GM12878 (cell line): ENCODE data around the gene GET3. TPM values are rescaled to one million over a fixed set of nuclear protein-coding genes. Genes with fewer than 3 reads are reported as not detected.

Experiments used
- CREM ChIP-seq: IDR thresholded peaks from 2 replicates; pipeline ENCODE4 v1.6.1; 2014; ENCODE audit warnings: antibody characterized with exemption, low read depth
- JUNB ChIP-seq: IDR thresholded peaks from 2 replicates; pipeline ENCODE4 v1.6.1; 2016; ENCODE audit warnings: antibody characterized with exemption, mild to moderate bottlenecking
- NFXL1 ChIP-seq: fragments of 450-650 bp; IDR thresholded peaks from 2 replicates; pipeline ENCODE4 v1.6.1; 2017; ENCODE audit warnings: antibody characterized with exemption, mild to moderate bottlenecking, borderline replicate concordance
- RAD21 ChIP-seq: IDR thresholded peaks from 2 replicates; pipeline ENCODE4 v1.6.1; 2011; ENCODE audit warnings: mild to moderate bottlenecking, low read depth, low read length, moderate library complexity; ENCODE audit not compliant: insufficient read depth
- RUNX3 ChIP-seq: IDR thresholded peaks from 2 replicates; pipeline ENCODE4 v1.6.1; 2012; ENCODE audit warnings: low read length, inconsistent platforms
- SMAD5 ChIP-seq: IDR thresholded peaks from 2 replicates; pipeline ENCODE4 v1.6.1; 2016; ENCODE audit warnings: antibody characterized with exemption, low read depth
- TARDBP ChIP-seq: IDR thresholded peaks from 2 replicates; pipeline ENCODE4 v1.6.1; 2016; ENCODE audit warnings: borderline replicate concordance
- TCF3 ChIP-seq: IDR thresholded peaks from 2 replicates; pipeline ENCODE4 v1.6.1; 2012; ENCODE audit warnings: low read depth, mild to moderate bottlenecking, low read length, borderline replicate concordance; ENCODE audit not compliant: insufficient read depth
- polyA plus RNA-seq, 11 experiments: library from polyadenylated mRNA; depleted of rRNA in 4 of 11; unstranded in 6 of 11; stranded (reverse) in 5 of 11; fragments of >200 nt; fragmentation: Nextera tagmentation in 4 of 11; fragmentation: Illumina TruSeq in 1 of 11; extraction: Ambion mirVana in 4 of 11; extraction: Trizol in 1 of 11; gene quantifications; 1 replicate in 1 of 11; 2 replicates in 10 of 11; pipeline versions ENCODE4 v1.2.1 to v1.2.3, GENCODE V29; 2011 to 2016; ENCODE audit warnings: inconsistent platforms in 2 of 11, missing spikeins in 2 of 11, low read depth in 1 of 11
- total RNA-seq, 4 experiments: library from RNA; depleted of rRNA in 3 of 4; stranded (reverse); fragments of >200 nt in 3 of 4; fragmentation: Illumina TruSeq in 1 of 4; extraction: Trizol in 1 of 4; gene quantifications; 2 replicates each; pipeline versions ENCODE4 v1.2.1 to v1.2.3, GENCODE V29; 2013 to 2021
- TF ChIP-seq, protein P1 (sequence below): IDR thresholded peaks from 2 replicates; pipeline ENCODE4 v1.6.1; 2011; ENCODE audit warnings: mild to moderate bottlenecking, low read depth, low read length, moderate library complexity; ENCODE audit not compliant: insufficient replicate concordance
- TF ChIP-seq, protein P2 (sequence below): IDR thresholded peaks from 2 replicates; pipeline ENCODE4 v1.6.1; 2011; ENCODE audit warnings: borderline replicate concordance, low read depth, mild to moderate bottlenecking, moderate library complexity, low read length; ENCODE audit not compliant: insufficient read depth, poor library complexity, severe bottlenecking
- TF ChIP-seq, protein P3 (sequence below): IDR thresholded peaks from 2 replicates; pipeline ENCODE4 v1.6.1; 2012; ENCODE audit warnings: mild to moderate bottlenecking, low read depth, low read length
- TF ChIP-seq, protein P4 (sequence below): fragments of 450-650 bp; IDR thresholded peaks from 2 replicates; pipeline ENCODE4 v1.6.1; 2017; ENCODE audit warnings: borderline replicate concordance
- TF ChIP-seq, protein P5 (sequence below): fragments of 450-650 bp; IDR thresholded peaks from 2 replicates; pipeline ENCODE4 v1.6.1; 2017; ENCODE audit warnings: mild to moderate bottlenecking, moderate library complexity
- TF ChIP-seq, protein P6 (sequence below): fragments of 450-650 bp; formaldehyde crosslinking; IDR thresholded peaks from 2 replicates; pipeline ENCODE4 v1.4.0; 2020; ENCODE audit warnings: mild to moderate bottlenecking, moderate library complexity

The GET3 gene
- total and polyA plus RNA-seq, 10 of the 15 experiments (the other 5 are each of a cell fraction or from before 2014, with no cell fraction given) = 14.5 to 144 (median 97.2) TPM

DNA sequence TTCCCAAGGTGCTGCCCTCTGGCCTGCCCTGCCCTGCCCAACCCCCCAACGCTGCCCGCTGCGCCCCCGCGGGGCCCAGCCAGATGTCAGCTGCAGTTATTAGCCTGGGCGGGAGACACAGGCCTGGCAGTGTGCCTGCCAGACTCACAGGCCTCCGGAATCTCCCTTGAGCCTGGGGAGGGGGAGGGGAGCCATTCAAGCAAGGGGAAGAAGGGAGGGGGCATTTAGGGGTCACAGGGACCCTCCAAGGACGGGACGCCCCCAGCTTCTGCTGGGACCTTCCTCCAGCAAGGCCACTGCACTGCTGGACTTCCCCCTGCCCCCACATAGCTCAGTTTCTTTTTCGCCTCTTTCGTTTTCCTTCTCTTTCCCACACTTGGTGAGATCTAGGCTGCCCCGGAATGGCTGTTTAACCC, 51.4 kb downstream of the GET3 start (continued):
- TF ChIP-seq, protein P1, sequence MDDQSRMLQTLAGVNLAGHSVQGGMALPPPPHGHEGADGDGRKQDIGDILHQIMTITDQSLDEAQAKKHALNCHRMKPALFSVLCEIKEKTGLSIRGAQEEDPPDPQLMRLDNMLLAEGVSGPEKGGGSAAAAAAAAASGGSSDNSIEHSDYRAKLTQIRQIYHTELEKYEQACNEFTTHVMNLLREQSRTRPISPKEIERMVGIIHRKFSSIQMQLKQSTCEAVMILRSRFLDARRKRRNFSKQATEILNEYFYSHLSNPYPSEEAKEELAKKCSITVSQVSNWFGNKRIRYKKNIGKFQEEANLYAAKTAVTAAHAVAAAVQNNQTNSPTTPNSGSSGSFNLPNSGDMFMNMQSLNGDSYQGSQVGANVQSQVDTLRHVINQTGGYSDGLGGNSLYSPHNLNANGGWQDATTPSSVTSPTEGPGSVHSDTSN = no peak
- TF ChIP-seq, protein P2, sequence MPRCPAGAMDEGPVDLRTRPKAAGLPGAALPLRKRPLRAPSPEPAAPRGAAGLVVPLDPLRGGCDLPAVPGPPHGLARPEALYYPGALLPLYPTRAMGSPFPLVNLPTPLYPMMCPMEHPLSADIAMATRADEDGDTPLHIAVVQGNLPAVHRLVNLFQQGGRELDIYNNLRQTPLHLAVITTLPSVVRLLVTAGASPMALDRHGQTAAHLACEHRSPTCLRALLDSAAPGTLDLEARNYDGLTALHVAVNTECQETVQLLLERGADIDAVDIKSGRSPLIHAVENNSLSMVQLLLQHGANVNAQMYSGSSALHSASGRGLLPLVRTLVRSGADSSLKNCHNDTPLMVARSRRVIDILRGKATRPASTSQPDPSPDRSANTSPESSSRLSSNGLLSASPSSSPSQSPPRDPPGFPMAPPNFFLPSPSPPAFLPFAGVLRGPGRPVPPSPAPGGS = peak; percentile 87
- TF ChIP-seq TARDBP = no peak; the same call in 1 of the 2 replicates
- 0 out of 2 replicates have a peak, but pooled peaks have one; percentile 9 for TF ChIP-seq RAD21
- TF ChIP-seq TCF3 = peak; percentile 88
- TF ChIP-seq CREM = peak; percentile 76; the same call in 1 of the 2 replicates
- TF ChIP-seq, protein P3, sequence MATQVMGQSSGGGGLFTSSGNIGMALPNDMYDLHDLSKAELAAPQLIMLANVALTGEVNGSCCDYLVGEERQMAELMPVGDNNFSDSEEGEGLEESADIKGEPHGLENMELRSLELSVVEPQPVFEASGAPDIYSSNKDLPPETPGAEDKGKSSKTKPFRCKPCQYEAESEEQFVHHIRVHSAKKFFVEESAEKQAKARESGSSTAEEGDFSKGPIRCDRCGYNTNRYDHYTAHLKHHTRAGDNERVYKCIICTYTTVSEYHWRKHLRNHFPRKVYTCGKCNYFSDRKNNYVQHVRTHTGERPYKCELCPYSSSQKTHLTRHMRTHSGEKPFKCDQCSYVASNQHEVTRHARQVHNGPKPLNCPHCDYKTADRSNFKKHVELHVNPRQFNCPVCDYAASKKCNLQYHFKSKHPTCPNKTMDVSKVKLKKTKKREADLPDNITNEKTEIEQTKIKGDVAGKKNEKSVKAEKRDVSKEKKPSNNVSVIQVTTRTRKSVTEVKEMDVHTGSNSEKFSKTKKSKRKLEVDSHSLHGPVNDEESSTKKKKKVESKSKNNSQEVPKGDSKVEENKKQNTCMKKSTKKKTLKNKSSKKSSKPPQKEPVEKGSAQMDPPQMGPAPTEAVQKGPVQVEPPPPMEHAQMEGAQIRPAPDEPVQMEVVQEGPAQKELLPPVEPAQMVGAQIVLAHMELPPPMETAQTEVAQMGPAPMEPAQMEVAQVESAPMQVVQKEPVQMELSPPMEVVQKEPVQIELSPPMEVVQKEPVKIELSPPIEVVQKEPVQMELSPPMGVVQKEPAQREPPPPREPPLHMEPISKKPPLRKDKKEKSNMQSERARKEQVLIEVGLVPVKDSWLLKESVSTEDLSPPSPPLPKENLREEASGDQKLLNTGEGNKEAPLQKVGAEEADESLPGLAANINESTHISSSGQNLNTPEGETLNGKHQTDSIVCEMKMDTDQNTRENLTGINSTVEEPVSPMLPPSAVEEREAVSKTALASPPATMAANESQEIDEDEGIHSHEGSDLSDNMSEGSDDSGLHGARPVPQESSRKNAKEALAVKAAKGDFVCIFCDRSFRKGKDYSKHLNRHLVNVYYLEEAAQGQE = peak; percentile 6; the same call in 1 of the 2 replicates
- TF ChIP-seq, protein P4, sequence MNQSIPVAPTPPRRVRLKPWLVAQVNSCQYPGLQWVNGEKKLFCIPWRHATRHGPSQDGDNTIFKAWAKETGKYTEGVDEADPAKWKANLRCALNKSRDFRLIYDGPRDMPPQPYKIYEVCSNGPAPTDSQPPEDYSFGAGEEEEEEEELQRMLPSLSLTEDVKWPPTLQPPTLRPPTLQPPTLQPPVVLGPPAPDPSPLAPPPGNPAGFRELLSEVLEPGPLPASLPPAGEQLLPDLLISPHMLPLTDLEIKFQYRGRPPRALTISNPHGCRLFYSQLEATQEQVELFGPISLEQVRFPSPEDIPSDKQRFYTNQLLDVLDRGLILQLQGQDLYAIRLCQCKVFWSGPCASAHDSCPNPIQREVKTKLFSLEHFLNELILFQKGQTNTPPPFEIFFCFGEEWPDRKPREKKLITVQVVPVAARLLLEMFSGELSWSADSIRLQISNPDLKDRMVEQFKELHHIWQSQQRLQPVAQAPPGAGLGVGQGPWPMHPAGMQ = no peak
- TF ChIP-seq JUNB = peak; percentile 28; the same call in 1 of the 2 replicates
- TF ChIP-seq, protein P5, sequence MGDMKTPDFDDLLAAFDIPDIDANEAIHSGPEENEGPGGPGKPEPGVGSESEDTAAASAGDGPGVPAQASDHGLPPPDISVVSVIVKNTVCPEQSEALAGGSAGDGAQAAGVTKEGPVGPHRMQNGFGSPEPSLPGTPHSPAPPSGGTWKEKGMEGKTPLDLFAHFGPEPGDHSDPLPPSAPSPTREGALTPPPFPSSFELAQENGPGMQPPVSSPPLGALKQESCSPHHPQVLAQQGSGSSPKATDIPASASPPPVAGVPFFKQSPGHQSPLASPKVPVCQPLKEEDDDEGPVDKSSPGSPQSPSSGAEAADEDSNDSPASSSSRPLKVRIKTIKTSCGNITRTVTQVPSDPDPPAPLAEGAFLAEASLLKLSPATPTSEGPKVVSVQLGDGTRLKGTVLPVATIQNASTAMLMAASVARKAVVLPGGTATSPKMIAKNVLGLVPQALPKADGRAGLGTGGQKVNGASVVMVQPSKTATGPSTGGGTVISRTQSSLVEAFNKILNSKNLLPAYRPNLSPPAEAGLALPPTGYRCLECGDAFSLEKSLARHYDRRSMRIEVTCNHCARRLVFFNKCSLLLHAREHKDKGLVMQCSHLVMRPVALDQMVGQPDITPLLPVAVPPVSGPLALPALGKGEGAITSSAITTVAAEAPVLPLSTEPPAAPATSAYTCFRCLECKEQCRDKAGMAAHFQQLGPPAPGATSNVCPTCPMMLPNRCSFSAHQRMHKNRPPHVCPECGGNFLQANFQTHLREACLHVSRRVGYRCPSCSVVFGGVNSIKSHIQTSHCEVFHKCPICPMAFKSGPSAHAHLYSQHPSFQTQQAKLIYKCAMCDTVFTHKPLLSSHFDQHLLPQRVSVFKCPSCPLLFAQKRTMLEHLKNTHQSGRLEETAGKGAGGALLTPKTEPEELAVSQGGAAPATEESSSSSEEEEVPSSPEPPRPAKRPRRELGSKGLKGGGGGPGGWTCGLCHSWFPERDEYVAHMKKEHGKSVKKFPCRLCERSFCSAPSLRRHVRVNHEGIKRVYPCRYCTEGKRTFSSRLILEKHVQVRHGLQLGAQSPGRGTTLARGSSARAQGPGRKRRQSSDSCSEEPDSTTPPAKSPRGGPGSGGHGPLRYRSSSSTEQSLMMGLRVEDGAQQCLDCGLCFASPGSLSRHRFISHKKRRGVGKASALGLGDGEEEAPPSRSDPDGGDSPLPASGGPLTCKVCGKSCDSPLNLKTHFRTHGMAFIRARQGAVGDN = peak; percentile 98
- TF ChIP-seq, protein P6, sequence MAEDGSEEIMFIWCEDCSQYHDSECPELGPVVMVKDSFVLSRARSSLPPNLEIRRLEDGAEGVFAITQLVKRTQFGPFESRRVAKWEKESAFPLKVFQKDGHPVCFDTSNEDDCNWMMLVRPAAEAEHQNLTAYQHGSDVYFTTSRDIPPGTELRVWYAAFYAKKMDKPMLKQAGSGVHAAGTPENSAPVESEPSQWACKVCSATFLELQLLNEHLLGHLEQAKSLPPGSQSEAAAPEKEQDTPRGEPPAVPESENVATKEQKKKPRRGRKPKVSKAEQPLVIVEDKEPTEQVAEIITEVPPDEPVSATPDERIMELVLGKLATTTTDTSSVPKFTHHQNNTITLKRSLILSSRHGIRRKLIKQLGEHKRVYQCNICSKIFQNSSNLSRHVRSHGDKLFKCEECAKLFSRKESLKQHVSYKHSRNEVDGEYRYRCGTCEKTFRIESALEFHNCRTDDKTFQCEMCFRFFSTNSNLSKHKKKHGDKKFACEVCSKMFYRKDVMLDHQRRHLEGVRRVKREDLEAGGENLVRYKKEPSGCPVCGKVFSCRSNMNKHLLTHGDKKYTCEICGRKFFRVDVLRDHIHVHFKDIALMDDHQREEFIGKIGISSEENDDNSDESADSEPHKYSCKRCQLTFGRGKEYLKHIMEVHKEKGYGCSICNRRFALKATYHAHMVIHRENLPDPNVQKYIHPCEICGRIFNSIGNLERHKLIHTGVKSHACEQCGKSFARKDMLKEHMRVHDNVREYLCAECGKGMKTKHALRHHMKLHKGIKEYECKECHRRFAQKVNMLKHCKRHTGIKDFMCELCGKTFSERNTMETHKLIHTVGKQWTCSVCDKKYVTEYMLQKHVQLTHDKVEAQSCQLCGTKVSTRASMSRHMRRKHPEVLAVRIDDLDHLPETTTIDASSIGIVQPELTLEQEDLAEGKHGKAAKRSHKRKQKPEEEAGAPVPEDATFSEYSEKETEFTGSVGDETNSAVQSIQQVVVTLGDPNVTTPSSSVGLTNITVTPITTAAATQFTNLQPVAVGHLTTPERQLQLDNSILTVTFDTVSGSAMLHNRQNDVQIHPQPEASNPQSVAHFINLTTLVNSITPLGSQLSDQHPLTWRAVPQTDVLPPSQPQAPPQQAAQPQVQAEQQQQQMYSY (CRISPR knock-in tag) = no peak
- TF ChIP-seq RUNX3 = no peak
- TF ChIP-seq NFXL1 = no peak
- TF ChIP-seq SMAD5 = no peak
